Ovary (tissue), 3 donors: ENCODE measurements around the gene SCARF2.

Experiments used
- CTCF ChIP-seq, 3 donors: fragments of 450-650 bp in 2 of 3; fragments of 200-600 bp in 1 of 3; IDR thresholded peaks; one replicate each; pipeline versions ENCODE4 v1.5.1 to v1.8.0; 2016 to 2022; ENCODE audit warnings: antibody characterized with exemption in 3 of 3, mild to moderate bottlenecking in 1 of 3
- EP300 ChIP-seq: sonication (generic); formaldehyde crosslinking; IDR thresholded peaks from one replicate; pipeline ENCODE4 v1.6.1; 2017; ENCODE audit warnings: antibody characterized with exemption
- donor health status: DM: no; HTN: no; CAD: no.

GRCh38 chr22:20425566-20426258 is 11.9 kb downstream of the SCARF2 start:
- TF ChIP-seq CTCF (IDR thresholded peaks at IDR 0.05): no peak
- TF ChIP-seq EP300: no peak
